Measurements from ENCODE around the gene GTF3C5. TPM values are rescaled to one million over a fixed set of nuclear protein-coding genes. Genes with fewer than 3 reads are reported as not detected.
A peak's percentile ranks its signal among the peaks of the same experiment; 100 is the strongest.

Gene GTF3C5
- total and polyA plus RNA-seq, 9 of the 15 experiments (the other 6 are each of a cell fraction or from before 2014, with no cell fraction given) = 3.8 to 118 (median 83.7) TPM

- TF ChIP-seq ZNF449 (CRISPR knock-in tag; IDR thresholded peaks at IDR 0.05) (no peak), NR2C2 (CRISPR knock-in tag; IDR thresholded peaks at IDR 0.05) (no peak), NR2C2 (tag; IDR thresholded peaks at IDR 0.05) (no peak), ZNF12 (CRISPR knock-in tag; IDR thresholded peaks at IDR 0.05) (no peak), CBX8 (IDR thresholded peaks at IDR 0.05; ENCODE audit: borderline replicate concordance, extremely low read depth, low read depth, low read length, poor library complexity, severe bottlenecking) (no peak), AFF1 (IDR thresholded peaks at IDR 0.05; ENCODE audit: low read depth in 1 of 2, partially characterized antibody in 2 of 2) (no peak), MXI1 (IDR thresholded peaks at IDR 0.05; ENCODE audit: low read depth, low read length) (no peak), PHB2 (IDR thresholded peaks at IDR 0.05; ENCODE audit: low read depth) (no peak), HDAC2 (IDR thresholded peaks at IDR 0.05) (peak; percentile 23; the same call in 1 of the 2 replicates), ZNF699 (CRISPR knock-in tag; IDR thresholded peaks at IDR 0.05; ENCODE audit: insufficient replicate concordance) (no peak), ZNF347 (CRISPR knock-in tag; IDR thresholded peaks at IDR 0.05; ENCODE audit: low read depth) (no peak), TCF3 (CRISPR knock-in tag; IDR thresholded peaks at IDR 0.05) (peak; percentile 37; the same call in 1 of the 2 replicates), CREB3L1 (IDR thresholded peaks at IDR 0.05; ENCODE audit: borderline replicate concordance, low read depth) (no peak)
Observed at GRCh38 chr9:133008824-133009223, 22.0 kb upstream of the GTF3C5 start (continued).
